Stomach (tissue), 9 donors: ENCODE results near the gene PSORS1C1. TPM values are rescaled to one million over a fixed set of nuclear protein-coding genes. Genes with fewer than 3 reads are reported as not detected.

Experiments
- DNase-seq, 2 donors: peaks; one replicate each; pipeline versions ENCODE4 v3.0.0 to v3.0.0-alpha.2; 2013 to 2019
- H3K27ac ChIP-seq, 5 donors: fragments of 200-600 bp in 4 of 5; sonication (generic) in 4 of 5; one replicate each; pipeline ENCODE4 v1.5.1; 2013 to 2019; ENCODE audit warnings: mild to moderate bottlenecking in 1 of 5, moderate library complexity in 1 of 5
- H3K27me3 ChIP-seq, 3 donors: fragments of 200-600 bp; sonication (generic); one replicate each; pipeline ENCODE4 v1.5.1; 2017 to 2019; ENCODE audit warnings: mixed run types in 1 of 3
- H3K36me3 ChIP-seq, 4 donors: fragments of 200-600 bp; sonication (generic); 1 replicate in 3 of 4; 2 replicates in 1 of 4; pipeline ENCODE4 v1.5.1; 2016 to 2019
- H3K4me1 ChIP-seq, 4 donors: fragments of 200-600 bp; sonication (generic); one replicate each; pipeline ENCODE4 v1.5.1; 2016 to 2019
- H3K4me3 ChIP-seq, 4 donors: fragments of 200-600 bp; sonication (generic) in 3 of 4; one replicate each; pipeline ENCODE4 v1.5.1; 2016 to 2019; ENCODE audit warnings: mild to moderate bottlenecking in 1 of 4
- H3K9me3 ChIP-seq, 4 donors: fragments of 200-600 bp; sonication (generic); one replicate each; pipeline ENCODE4 v1.5.1; 2016 to 2019
- EP300 ChIP-seq: sonication (generic); formaldehyde crosslinking; IDR thresholded peaks from one replicate; pipeline ENCODE4 v1.6.1; 2017; ENCODE audit warnings: antibody characterized with exemption
- POLR2A ChIP-seq, 4 donors: fragments of 450-650 bp; IDR thresholded peaks; one replicate each; pipeline ENCODE4 v1.6.1; 2016; ENCODE audit warnings: antibody characterized with exemption in 4 of 4, control low read depth in 2 of 4, mild to moderate bottlenecking in 1 of 4, moderate library complexity in 1 of 4
- POLR2AphosphoS5 ChIP-seq, 3 donors: sonication (generic); formaldehyde crosslinking; IDR thresholded peaks; one replicate each; pipeline ENCODE4 v1.6.1; 2016; ENCODE audit warnings: antibody characterized with exemption in 3 of 3
- WGBS, 5 donors: extraction: QIAGEN DNeasy Blood & Tissue Kit in 3 of 5; methylation state at CpG; one replicate each; pipeline versions ENCODE4 v1.1.5 to v1.1.7; 2013 to 2018; 5-methylcytosine and 5-hydroxymethylcytosine counted together
- intact Hi-C: fragments of 100-400 bp; cut with DNase I; formaldehyde crosslinking; loops from one replicate; pipeline ENCODE4 v1.15.1; 2023; ENCODE audit warnings: low total_unique reads
- polyA plus RNA-seq, 3 donors: library from polyadenylated mRNA; stranded (reverse); fragments of 200-250 nt; gene quantifications; one replicate each; pipeline ENCODE4 v1.2.3, GENCODE V29; 2013
- total RNA-seq, 5 donors: library from RNA; depleted of rRNA; stranded (reverse); fragments of >200 nt; gene quantifications; one replicate each; pipeline versions ENCODE4 v1.1.0 to v1.2.3, GENCODE V29; 2014 to 2016
- TF ChIP-seq, protein P1 (sequence below), 7 experiments: fragments of 450-650 bp in 4 of 7; fragments of 200-600 bp in 3 of 7; sonication (generic) in 3 of 7; IDR thresholded peaks; one replicate each; pipeline ENCODE4 v1.5.1; 2016 to 2019; ENCODE audit warnings: antibody characterized with exemption in 7 of 7, control low read depth in 2 of 7, mild to moderate bottlenecking in 1 of 7
- donor health status: healthy with polysubstance abuse.
- donor health status: Bipolar disorder and iron deficiency.
- donor health status: healthy.

Gene PSORS1C1
- total and polyA plus RNA-seq, 8 donors = 2.7 to 7.4 (median 3.9) TPM; not detected in 1

- Histone ChIP-seq H3K27me3 (no peaks in the 10 kb centered on the region), H3K36me3 (peaks cover 0 to 34% (median 19%) of the 10 kb centered on the region in 4 donors), H3K9me3 (no peaks in the 10 kb centered on the region), H3K27ac (no peak overlapping the region), H3K4me3 (no peak overlapping the region), H3K4me1 (peaks cover 13 to 42% (median 28%) of the 10 kb centered on the region in 4 donors)
- intact Hi-C loops = no loop called here
- DNase-seq = no peak
- WGBS, 5 donors = 83 to 89% (median 85%) methylated on average over 15 of the region's 15 CpGs
- no peak for TF ChIP-seq POLR2AphosphoS5 (IDR thresholded peaks at IDR 0.05)
- TF ChIP-seq POLR2A (IDR thresholded peaks at IDR 0.05) = no peak
- no peak for TF ChIP-seq EP300
- TF ChIP-seq, protein P1, sequence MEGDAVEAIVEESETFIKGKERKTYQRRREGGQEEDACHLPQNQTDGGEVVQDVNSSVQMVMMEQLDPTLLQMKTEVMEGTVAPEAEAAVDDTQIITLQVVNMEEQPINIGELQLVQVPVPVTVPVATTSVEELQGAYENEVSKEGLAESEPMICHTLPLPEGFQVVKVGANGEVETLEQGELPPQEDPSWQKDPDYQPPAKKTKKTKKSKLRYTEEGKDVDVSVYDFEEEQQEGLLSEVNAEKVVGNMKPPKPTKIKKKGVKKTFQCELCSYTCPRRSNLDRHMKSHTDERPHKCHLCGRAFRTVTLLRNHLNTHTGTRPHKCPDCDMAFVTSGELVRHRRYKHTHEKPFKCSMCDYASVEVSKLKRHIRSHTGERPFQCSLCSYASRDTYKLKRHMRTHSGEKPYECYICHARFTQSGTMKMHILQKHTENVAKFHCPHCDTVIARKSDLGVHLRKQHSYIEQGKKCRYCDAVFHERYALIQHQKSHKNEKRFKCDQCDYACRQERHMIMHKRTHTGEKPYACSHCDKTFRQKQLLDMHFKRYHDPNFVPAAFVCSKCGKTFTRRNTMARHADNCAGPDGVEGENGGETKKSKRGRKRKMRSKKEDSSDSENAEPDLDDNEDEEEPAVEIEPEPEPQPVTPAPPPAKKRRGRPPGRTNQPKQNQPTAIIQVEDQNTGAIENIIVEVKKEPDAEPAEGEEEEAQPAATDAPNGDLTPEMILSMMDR (IDR thresholded peaks at IDR 0.05) = no peak
Observed at GRCh38 chr6:31140643-31141042, 26.0 kb downstream of the PSORS1C1 start.

GRCh38 chr6:31142361-31142761 lies 27.8 kb downstream of the PSORS1C1 start:
- Histone ChIP-seq H3K4me3 (no peak overlapping the region), H3K4me1 (peaks cover 13 to 40% (median 30%) of the 10 kb centered on the region in 4 donors), H3K36me3 (peaks cover 0 to 44% (median 19%) of the 10 kb centered on the region in 4 donors), H3K27me3 (no peaks in the 10 kb centered on the region), H3K27ac (peak overlapping the region in 1 of 5 donors; percentile 78), H3K9me3 (no peaks in the 10 kb centered on the region)
- intact Hi-C loops = no loop called here
- TF ChIP-seq POLR2AphosphoS5 (IDR thresholded peaks at IDR 0.05) = no peak
- TF ChIP-seq, protein P1 (IDR thresholded peaks at IDR 0.05) = no peak
- no peak for TF ChIP-seq EP300
- no peak for TF ChIP-seq POLR2A (IDR thresholded peaks at IDR 0.05)
- DNase-seq = no peak
- 49 to 66% (median 60%) methylated on average over 2 of the region's 2 CpGs for WGBS, 5 donors

GRCh38 chr6:31143148-31143547 lies 28.5 kb downstream of the PSORS1C1 start:
- peak; percentile 56 to 59 for DNase-seq
- Histone ChIP-seq H3K27me3 (no peaks in the 10 kb centered on the region), H3K36me3 (peaks cover 0 to 45% (median 20%) of the 10 kb centered on the region in 4 donors), H3K9me3 (no peaks in the 10 kb centered on the region), H3K27ac (peak overlapping the region in 4 of 5 donors; percentile 22 to 84 (median 81)), H3K4me1 (peaks cover 9 to 32% (median 23%) of the 10 kb centered on the region in 4 donors), H3K4me3 (no peak overlapping the region)
- intact Hi-C loops = no loop called here
- WGBS, 5 donors = 24 to 51% (median 48%) methylated on average over 6 to 11 of the region's 11 CpGs
- TF ChIP-seq, protein P1 (IDR thresholded peaks at IDR 0.05) = no peak
- TF ChIP-seq EP300 (no peak), POLR2AphosphoS5 (IDR thresholded peaks at IDR 0.05) (peak in 1 of 3 donors; percentile 21), POLR2A (IDR thresholded peaks at IDR 0.05) (no peak)

DNA sequence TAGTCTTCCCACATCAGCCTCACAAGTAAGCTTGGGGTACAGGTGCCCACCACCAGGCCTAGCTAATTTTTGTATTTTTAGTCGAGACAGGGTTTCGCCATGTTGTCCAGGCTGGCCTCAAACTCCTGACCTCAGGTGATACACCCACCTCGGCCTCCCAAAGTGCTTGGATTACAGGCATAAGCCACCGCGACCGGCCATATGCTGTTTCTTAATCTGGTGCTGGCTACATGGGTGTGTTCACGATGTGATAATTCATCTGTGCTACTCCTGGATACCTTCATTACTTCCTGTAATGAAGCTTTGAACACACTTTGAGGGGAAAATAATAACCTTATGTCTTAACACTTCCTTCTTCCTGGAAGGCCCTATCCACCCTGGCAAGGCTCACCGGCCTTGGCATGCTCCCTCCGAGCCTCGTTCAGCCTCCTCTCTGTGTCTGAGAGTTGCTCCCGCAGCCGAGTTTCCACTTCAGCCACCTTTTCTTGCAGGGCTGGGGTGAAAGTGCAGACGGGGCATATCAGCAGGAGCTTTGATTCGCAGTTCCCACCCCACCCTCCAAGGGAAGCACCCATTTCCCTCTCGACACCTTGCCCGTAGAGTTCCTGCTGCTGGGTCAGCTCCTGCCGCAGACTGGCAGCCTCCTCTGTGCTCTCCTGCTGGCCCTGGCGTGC lies 29.8 kb downstream of the PSORS1C1 start:
- H3K36me3 ChIP-seq = peaks cover 0 to 54% (median 28%) of the 10 kb centered on the region in 4 donors
- H3K9me3 ChIP-seq = no peaks in the 10 kb centered on the region
- DNase-seq = peak in 1 of 2 donors; percentile 90
- no peak overlapping the region for H3K4me3 ChIP-seq
- TF ChIP-seq POLR2A (IDR thresholded peaks at IDR 0.05) (no peak), EP300 (no peak), POLR2AphosphoS5 (IDR thresholded peaks at IDR 0.05) (peak in 2 of 3 donors; percentile 41 to 63)
- TF ChIP-seq, protein P1 (IDR thresholded peaks at IDR 0.05) = no peak
- peak overlapping the region; percentile 71 to 84 (median 82) for H3K27ac ChIP-seq
- peaks cover 9 to 30% (median 23%) of the 10 kb centered on the region in 4 donors for H3K4me1 ChIP-seq
- H3K27me3 ChIP-seq = no peaks in the 10 kb centered on the region
- WGBS, 5 donors = 35 to 66% (median 56%) methylated on average over 18 of the region's 18 CpGs
- intact Hi-C loops = no loop called here
